Heart left ventricle (tissue), 13 donors: ENCODE results near the gene COL20A1.
"Not testable (repeated sequence)": the region's sequence is repeated elsewhere in the genome, so short reads cannot be mapped to it uniquely, and the experiment has no call there.

Experiments
- POLR2A ChIP-seq, 2 donors: fragments of 450-650 bp; IDR thresholded peaks; one replicate each; pipeline ENCODE4 v1.6.1; 2017; ENCODE audit warnings: antibody characterized with exemption in 2 of 2, mild to moderate bottlenecking in 2 of 2, moderate library complexity in 2 of 2
- TF ChIP-seq, protein P1 (sequence below), 12 donors: fragments of 200-600 bp; sonication (generic) in 4 of 12; IDR thresholded peaks; one replicate each; pipeline versions ENCODE4 v1.5.0 to v1.8.0; 2018 to 2022; ENCODE audit warnings: antibody characterized with exemption in 12 of 12, mild to moderate bottlenecking in 5 of 12
- donor health status: ischemic (EF 13 %, LVEDD 7.1; RV severe dilation, severe dysfunction).
- donor health status: DM: no; HTN: yes; CAD: no.
- donor health status: DM: no; HTN: no; CAD: no.
- donor health status: ischemic (EF 25% LVEDD 6.9; RV normal size, moderate dysfunction).
- donor health status: ischemic (EF 25% LVEDD 5.7; RV mildly dilated, moderate dysfunction).
- donor health status: ischemic (EF 35%, LVEDD 5.7; RV mildly dilated, moderate dysfunction).
- donor health status: nonischemic (EF 11% LVEDD 7.7; RV severe dilation, severe dysfunction).
- donor health status: DM: yes; HTN: yes; CAD: no.
- donor health status: PGD.
- donor health status: ischemic (EF 29% LVEDD 5.4; RV normal size, mild dysfunction).
- donor health status: nonischemic (EF 23%, LVEDD 6.1; RV moderate dilation, normal function).

DNA sequence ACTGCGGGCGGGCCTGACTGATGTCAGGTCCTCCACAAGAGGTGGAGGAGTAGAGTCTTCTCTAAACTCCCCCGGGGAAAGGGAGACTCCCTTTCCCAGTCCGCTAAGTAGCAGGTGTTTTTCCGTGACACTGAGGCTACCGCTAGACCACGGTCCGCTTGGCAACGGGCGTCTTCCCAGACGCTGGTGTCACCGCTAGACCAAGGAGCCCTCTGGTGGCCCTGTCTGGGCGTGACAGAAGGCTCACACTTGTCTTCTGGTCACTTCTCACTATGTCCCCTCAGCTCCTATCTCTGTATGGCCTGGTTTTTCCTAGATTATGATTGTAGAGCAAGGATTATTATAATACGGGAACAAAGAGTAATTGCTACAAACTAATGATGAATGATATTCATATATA is 41.6 kb upstream of the COL20A1 start:
- TF ChIP-seq, protein P1, sequence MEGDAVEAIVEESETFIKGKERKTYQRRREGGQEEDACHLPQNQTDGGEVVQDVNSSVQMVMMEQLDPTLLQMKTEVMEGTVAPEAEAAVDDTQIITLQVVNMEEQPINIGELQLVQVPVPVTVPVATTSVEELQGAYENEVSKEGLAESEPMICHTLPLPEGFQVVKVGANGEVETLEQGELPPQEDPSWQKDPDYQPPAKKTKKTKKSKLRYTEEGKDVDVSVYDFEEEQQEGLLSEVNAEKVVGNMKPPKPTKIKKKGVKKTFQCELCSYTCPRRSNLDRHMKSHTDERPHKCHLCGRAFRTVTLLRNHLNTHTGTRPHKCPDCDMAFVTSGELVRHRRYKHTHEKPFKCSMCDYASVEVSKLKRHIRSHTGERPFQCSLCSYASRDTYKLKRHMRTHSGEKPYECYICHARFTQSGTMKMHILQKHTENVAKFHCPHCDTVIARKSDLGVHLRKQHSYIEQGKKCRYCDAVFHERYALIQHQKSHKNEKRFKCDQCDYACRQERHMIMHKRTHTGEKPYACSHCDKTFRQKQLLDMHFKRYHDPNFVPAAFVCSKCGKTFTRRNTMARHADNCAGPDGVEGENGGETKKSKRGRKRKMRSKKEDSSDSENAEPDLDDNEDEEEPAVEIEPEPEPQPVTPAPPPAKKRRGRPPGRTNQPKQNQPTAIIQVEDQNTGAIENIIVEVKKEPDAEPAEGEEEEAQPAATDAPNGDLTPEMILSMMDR (IDR thresholded peaks at IDR 0.05) = peak in 2 of 12 donors; percentile 7 to 15
- TF ChIP-seq POLR2A (IDR thresholded peaks at IDR 0.05) = not testable (repeated sequence)
